CD4-positive, alpha-beta T cell treated with Interferon alpha-2 for 1 hour (primary cell): ENCODE measurements around the gene PALM.
"Not testable (repeated sequence)": the region's sequence is repeated elsewhere in the genome, so short reads cannot be mapped to it uniquely, and the experiment has no call there.

Experiments
- DNase-seq, 2 donors: peaks; one replicate each; pipeline ENCODE4 v3.0.0-alpha.2; 2020 to 2022

PALM gene

GRCh38 chr19:734716-735115, 26.0 kb downstream of the PALM start:
- no peak for DNase-seq

GRCh38 chr19:736125-736524, 27.4 kb downstream of the PALM start:
- no peak for DNase-seq

DNA sequence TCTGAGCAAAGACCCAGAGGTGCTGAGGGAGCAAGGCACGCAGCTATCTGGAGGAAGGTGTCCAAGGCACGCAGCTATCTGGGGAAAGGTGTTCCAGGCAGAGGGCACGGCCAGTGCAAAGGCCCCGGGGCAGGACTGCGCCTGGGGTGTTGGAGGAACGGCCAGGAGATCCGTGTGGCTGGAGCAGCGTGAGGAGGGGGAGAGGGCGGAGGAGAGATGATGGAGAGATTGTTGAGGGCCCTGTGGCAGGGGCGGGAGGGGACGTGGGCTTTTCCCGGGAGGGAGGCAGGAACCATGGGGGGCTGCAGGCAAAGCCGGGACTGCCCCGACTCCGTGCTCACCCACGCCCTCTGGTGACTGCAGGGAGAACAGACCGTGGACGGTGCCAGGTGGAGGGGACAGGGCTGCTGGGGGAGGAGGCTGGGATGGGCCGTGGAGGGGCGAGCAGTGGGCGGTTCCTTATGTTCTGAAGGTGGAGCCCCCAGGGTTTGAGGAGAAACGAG, 28.9 kb downstream of the PALM start:
- peak; percentile 46 to 63 for DNase-seq

- no peak for DNase-seq
Measured at GRCh38 chr19:738509-739128, 29.9 kb downstream of the PALM start.

- DNase-seq = no peak
Measured at GRCh38 chr19:739998-740715, 31.4 kb downstream of the PALM start.

DNA sequence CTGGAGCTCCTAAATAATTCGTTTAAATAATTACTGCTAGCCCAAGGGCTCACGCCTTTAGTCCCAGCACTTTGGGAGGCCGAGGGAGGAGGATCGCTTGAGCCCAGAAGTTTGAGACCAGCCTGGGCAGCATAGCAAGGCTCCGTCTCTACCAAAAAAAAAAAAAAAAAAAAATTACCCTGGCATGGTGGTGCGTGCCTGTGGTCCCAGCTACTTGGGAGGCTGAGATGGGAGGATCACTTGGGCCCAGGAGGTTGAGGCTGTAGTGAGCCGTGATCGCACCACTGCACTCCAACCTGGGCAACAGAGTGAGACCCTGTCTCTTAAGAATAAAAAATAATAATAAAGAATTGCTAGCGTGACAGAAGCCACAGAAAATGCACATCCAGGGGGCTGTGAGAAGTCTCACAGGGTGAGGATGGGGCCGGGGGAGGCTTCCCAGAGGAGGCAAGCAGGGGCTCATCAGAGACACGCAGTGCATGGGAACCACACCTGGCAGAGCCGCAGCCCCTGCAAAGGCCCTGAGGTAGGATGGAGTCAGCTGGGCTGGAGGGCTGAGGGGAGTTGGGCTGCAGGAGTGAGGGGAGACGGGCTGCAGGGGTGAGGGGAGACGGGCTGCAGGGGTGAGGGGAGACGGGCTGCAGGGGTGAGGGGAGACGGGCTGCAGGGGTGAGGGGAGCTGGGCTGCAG, 32.2 kb downstream of the PALM start:
- not testable (repeated sequence) for DNase-seq

DNA sequence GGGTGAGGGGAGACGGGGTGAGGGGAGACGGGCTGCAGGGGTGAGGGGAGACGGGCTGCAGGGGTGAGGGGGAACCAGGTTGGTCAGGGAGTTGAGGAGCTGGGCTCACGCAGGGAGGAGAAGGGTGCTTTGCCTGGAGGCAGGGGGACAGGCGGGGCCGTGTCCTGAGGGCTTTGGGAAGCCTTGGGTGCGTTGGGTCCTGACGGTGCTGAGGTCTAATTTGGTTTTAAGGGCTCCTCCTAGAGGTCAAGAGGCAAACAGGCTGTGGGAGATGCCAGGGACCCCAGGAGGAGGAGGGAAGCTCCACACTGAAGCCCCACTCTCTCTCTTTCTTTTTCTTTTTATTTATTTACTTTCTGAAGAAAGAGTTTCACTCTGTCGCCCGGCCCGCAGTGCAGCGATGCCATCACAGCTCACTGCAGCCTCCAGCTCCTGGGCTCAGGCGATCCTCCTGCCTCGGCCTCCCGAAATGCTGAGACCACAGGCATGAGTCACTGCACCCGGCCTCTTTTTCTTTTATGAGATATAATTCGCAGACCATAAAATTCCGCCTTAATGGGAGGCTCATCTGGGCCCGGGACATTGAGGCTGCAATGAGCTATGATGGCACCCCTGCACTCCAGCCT, 32.9 kb downstream of the PALM start:
- peak in 1 of 2 donors; percentile 27 for DNase-seq

GRCh38 chr19:742540-743075, 33.9 kb downstream of the PALM start:
- no peak for DNase-seq

GRCh38 chr19:743168-743687, 34.5 kb downstream of the PALM start:
- no peak for DNase-seq

- not testable (repeated sequence) for DNase-seq
Measured at GRCh38 chr19:745138-745537, 36.4 kb downstream of the PALM start.

DNA sequence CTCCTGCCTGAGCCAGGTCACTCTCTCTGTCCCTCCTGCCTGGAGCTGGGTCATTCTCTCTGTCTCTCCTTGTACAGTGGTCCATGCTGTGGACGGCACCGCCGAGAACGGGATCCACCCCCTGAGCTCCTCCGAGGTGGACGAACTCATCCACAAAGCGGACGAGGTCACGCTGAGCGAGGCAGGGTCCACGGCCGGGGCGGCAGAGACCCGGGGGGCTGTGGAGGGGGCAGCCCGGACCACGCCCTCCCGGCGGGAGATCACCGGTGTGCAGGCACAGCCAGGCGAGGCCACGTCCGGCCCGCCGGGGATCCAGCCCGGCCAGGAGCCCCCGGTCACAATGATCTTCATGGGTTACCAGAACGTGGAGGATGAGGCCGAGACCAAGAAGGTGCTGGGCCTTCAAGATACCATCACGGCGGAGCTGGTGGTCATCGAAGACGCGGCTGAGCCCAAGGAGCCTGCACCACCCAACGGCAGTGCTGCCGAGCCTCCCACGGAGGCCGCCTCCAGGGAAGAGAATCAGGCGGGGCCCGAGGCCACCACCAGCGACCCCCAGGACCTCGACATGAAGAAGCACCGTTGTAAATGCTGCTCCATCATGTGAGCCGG, 37.6 kb downstream of the PALM start:
- DNase-seq = no peak

DNA sequence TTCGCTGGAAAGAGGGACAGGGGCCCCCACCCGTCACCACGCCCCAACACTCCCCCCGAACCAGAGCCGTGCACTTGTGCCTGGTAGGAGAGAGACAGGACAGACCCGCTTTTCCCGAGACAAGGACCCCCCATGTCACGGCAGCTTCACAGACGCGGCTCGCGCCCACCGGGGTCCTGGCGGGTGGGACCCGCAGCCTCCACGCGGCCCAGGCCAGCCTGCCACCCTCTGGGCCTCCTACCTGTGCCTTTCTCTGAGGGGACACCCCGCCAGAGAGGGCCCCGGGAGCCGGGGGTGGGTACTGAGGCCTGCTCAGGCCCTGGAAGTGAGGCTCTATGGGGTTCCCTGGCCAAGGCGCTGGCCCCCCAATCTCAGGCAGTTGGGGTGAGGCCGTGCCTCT, 38.2 kb downstream of the PALM start:
- no peak for DNase-seq

DNA sequence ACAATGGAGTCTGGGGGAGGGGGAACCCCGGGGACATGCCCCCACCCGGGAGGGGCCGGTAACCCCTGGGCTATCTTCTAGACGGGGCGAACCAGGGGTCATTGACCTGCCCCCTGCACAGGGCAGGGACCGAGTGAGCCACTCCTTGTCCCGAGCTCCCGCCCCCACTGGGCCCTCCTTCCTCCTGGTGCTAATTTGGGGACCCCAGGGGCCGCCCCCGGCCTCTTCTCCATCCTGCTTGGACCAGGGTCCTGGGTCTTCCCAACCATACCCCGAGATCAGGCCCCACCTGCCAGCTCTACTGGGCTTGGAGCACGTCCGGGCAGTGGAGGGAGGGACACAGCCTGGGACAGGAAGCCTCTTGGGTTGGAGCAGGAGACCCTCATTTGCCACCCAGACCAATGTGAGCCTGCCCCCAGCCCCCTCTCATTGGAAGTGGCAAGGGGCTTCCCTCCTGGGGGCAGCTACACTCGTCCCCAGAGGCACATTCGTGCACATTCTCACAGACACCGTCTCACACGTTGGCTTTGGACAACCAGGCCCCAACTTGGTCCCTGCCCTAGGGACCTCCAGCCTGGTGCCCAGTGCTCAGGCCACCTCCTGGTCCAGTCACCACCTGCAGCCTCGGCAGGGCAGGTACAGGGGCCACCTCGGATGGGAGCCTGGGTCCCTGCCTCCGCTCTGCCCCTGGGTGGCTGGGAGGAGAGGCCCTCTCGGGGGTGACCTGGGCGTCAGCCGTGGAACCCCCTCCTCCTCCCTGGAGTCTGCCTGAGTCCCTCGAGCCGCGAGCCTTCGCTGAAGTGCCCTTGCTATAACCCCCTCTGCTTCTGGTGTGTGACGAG, 38.9 kb downstream of the PALM start:
- DNase-seq = no peak

GRCh38 chr19:748274-748598, 39.5 kb downstream of the PALM start:
- no peak for DNase-seq

DNA sequence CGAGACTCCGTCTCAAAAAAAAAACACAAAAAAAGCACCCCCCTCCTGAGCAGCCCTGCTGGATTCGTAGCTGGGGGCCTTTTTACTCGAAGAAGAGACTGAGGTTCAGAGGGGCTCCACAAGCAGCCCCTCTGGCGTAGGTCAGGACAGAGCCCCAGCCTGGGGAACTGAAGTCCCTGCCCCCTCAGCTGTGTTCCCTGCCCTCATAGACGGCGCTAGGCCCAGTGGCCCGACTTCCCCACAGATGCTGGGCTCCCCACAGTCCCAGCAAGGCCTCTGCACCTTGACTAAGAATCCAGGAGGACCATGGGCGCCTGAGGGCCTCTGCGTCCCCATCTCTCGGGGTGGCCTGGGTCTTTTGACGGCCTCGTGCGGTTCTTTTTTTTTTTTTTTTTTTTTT, 41.1 kb downstream of the PALM start:
- no peak for DNase-seq

GRCh38 chr19:750640-751423, 42.1 kb downstream of the PALM start, which contains the start of gene MISP:
MISP (plus strand) TSS chr19:751112; CDS start chr19:756947, 5,835 bp downstream.
- no peak for DNase-seq

- DNase-seq = no peak
Measured at GRCh38 chr19:751501-752341, 43.0 kb downstream of the PALM start.

DNA sequence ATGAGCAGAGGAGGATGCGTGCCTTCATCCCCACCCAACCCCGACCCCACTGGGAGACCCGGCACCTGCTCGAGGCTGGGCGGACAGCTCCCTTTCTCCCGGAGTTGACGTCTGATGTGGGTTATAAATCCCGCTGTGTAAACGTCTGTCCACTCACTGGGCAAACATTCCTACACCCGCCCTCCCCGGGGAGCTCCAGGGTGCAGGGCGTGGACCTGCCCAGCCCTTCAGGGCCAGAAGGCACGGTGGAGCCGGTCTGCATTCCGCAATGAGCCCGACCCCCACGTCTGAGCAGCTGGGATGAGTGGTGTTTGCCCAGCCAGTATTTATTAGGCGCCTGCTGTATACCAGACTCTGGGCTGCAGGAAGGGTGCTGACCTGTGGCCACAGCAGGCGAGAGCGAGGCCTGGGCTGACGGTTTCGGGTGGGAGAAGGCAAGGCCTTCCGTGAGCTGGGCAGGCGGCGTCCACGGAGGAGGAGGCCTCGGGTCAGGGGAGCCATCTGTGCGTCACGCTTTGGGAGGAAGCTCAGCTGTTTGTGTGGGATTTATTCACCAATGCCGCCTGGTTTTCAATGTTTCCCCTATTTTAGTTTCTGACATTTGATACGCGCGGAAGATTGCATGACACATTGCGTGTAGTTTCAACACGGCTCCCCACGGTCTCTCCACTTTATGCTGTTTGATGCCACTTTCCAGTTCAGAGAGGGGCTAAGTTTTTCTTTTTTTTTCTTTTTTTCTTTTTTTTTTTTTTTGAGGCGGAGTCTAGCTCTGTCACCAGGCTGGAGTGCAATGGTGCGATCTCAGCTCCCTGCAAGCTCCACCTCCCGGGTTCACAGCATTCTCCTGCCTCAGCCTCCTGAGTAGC, 44.1 kb downstream of the PALM start:
- DNase-seq = peak in 1 of 2 donors; percentile 31

DNA sequence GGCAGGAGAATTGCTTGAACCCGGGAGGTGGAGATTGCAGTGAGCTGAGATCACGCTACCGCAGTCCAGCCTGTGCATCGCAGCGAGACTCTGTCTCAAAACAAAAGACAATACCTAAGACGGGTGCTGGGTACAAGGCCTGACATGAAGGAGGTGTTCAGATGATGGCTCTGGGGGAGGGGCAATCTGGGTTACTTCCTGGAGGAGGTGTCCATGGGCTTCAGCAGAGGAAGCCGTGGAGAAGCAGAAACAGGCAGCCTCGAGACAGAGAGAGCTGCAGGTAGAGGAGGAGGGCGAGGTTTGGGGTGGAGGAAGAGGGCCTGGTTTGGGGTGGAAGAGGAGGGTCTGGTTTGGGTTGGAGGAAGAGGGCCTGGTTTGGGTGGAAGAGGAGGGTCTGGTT, 45.8 kb downstream of the PALM start:
- DNase-seq = no peak
